H1 (cell line): ENCODE results near the gene RBM4. TPM values are rescaled to one million over a fixed set of nuclear protein-coding genes. Genes with fewer than 3 reads are reported as not detected.

Experiments
- CTCF ChIA-PET: fragments of 300-600 bp; sonication (Branson Sonifier 250); formaldehyde crosslinking; loops from one replicate; lab custom pipeline; 2021; ENCODE audit not compliant: partially characterized antibody; lab: Charles Lee
- POLR2A ChIA-PET: fragments of 300-600 bp; sonication (Branson Sonifier 250); formaldehyde crosslinking; loops from one replicate; lab custom pipeline; 2021; ENCODE audit warnings: inconsistent platforms; ENCODE audit not compliant: partially characterized antibody; lab: Charles Lee
- DNase-seq, 2 experiments: peaks; one replicate each; pipeline versions ENCODE4 v3.0.0 to v3.0.0-alpha.2; 2010 to 2022; ENCODE audit warnings: low spot score in 2 of 2, low read depth in 1 of 2, mixed read lengths in 1 of 2
- FAIRE-seq: peaks from 2 replicates; lab custom pipeline; 2011; peaks lifted over from hg19 to GRCh38; lab: Jason Lieb, UNC
- H2AFZ ChIP-seq: 2 replicates; pipeline ENCODE4 v1.8.1; 2012; ENCODE audit warnings: low read length, inconsistent platforms
- H2AK5ac ChIP-seq: 2 replicates; pipeline ENCODE4 v1.6.1; 2013; ENCODE audit warnings: low read depth, low read length
- H2BK120ac ChIP-seq: replicated peaks from 2 replicates; pipeline ENCODE3; 2013; ENCODE audit warnings: low read depth, low read length, inconsistent platforms
- H2BK12ac ChIP-seq: 2 replicates; pipeline ENCODE4 v1.6.1; 2013; ENCODE audit warnings: low read depth, low read length
- H2BK15ac ChIP-seq: 2 replicates; pipeline ENCODE4 v1.6.1; 2013; ENCODE audit warnings: low read length
- H2BK20ac ChIP-seq: 2 replicates; pipeline ENCODE4 v1.6.1; 2013; ENCODE audit warnings: low read length
- H2BK5ac ChIP-seq: 2 replicates; pipeline ENCODE4 v1.6.1; 2013; ENCODE audit warnings: low read depth, low read length
- H3K14ac ChIP-seq: 2 replicates; pipeline ENCODE4 v1.6.1; 2013; ENCODE audit warnings: inconsistent platforms; ENCODE audit not compliant: insufficient read length
- H3K18ac ChIP-seq: 2 replicates; pipeline ENCODE4 v1.6.1; 2013; ENCODE audit warnings: low read length; ENCODE audit errors: extremely low read depth
- H3K23ac ChIP-seq: 2 replicates; pipeline ENCODE4 v1.6.1; 2013; ENCODE audit warnings: inconsistent platforms; ENCODE audit not compliant: insufficient read length
- H3K23me2 ChIP-seq: 2 replicates; pipeline ENCODE4 v1.6.1; 2013; ENCODE audit warnings: low read depth, low read length
- H3K27ac ChIP-seq: 2 replicates; pipeline ENCODE4 v1.6.1; 2011; ENCODE audit warnings: low read depth, low read length, inconsistent platforms
- H3K27me3 ChIP-seq, 4 experiments: replicated peaks in 1 of 4; 1 replicate in 1 of 4; 2 replicates in 3 of 4; pipeline versions ENCODE4 v1.6.1 to v1.8.1; 2011 to 2013; ENCODE audit warnings: low read length in 3 of 4, mild to moderate bottlenecking in 3 of 4, inconsistent platforms in 2 of 4, mixed read lengths in 2 of 4, moderate library complexity in 1 of 4; ENCODE audit not compliant: control insufficient read depth in 3 of 4, insufficient read depth in 3 of 4; ENCODE audit errors: extremely low read depth in 1 of 4
- H3K36me3 ChIP-seq, 4 experiments: 2 replicates each; pipeline versions ENCODE4 v1.6.1 to v1.8.1; 2011 to 2013; ENCODE audit warnings: mild to moderate bottlenecking in 4 of 4, low read length in 3 of 4, moderate library complexity in 2 of 4, control low read depth in 1 of 4, inconsistent platforms in 1 of 4; ENCODE audit not compliant: insufficient read depth in 4 of 4, control insufficient read depth in 2 of 4
- H3K4ac ChIP-seq: replicated peaks from 2 replicates; pipeline ENCODE3; 2013; ENCODE audit warnings: low read length, low read depth, mixed read lengths, inconsistent platforms; ENCODE audit not compliant: insufficient read length
- H3K4me1 ChIP-seq, 4 experiments: replicated peaks in 1 of 4; 1 replicate in 1 of 4; 2 replicates in 3 of 4; pipeline versions ENCODE4 v1.6.1 to v1.8.1; 2011 to 2013; ENCODE audit warnings: low read length in 3 of 4, inconsistent platforms in 2 of 4, mixed read lengths in 1 of 4; ENCODE audit not compliant: insufficient read depth in 4 of 4, control insufficient read depth in 3 of 4
- H3K4me2 ChIP-seq, 2 experiments: 2 replicates each; pipeline versions ENCODE4 v1.6.1 to v1.8.1; 2011 to 2013; ENCODE audit warnings: low read depth in 2 of 2, low read length in 2 of 2, control low read depth in 1 of 2, inconsistent platforms in 1 of 2, mild to moderate bottlenecking in 1 of 2; ENCODE audit not compliant: insufficient read depth in 1 of 2
- H3K4me3 ChIP-seq, 4 experiments: fragments of 200-600, 300-600 bp in 1 of 4; sonication (generic), shearing (Covaris generic), sonication (Bioruptor Twin) in 1 of 4; 2 replicates each; pipeline versions ENCODE4 v1.5.1 to v1.8.1; 2011 to 2016; ENCODE audit warnings: low read length in 4 of 4, low read depth in 3 of 4, control low read depth in 2 of 4, inconsistent platforms in 2 of 4, mild to moderate bottlenecking in 2 of 4, mixed read lengths in 1 of 4, moderate library complexity in 1 of 4; ENCODE audit not compliant: insufficient read depth in 2 of 4; ENCODE audit errors: extremely low read depth in 1 of 4
- H3K56ac ChIP-seq: replicated peaks from 2 replicates; pipeline ENCODE3; 2013; ENCODE audit warnings: low read depth, mild to moderate bottlenecking, mixed read lengths, low read length, inconsistent platforms; ENCODE audit not compliant: insufficient read length
- H3K79me1 ChIP-seq: 2 replicates; pipeline ENCODE4 v1.6.1; 2013; ENCODE audit warnings: low read depth, low read length, control low read depth
- H3K79me2 ChIP-seq, 2 experiments: 2 replicates each; pipeline versions ENCODE4 v1.6.1 to v1.8.1; 2012 to 2013; ENCODE audit warnings: low read length in 2 of 2, mild to moderate bottlenecking in 2 of 2, inconsistent platforms in 1 of 2; ENCODE audit not compliant: insufficient read depth in 2 of 2, control insufficient read depth in 1 of 2
- H3K9ac ChIP-seq, 4 experiments: replicated peaks in 1 of 4; 1 replicate in 1 of 4; 2 replicates in 3 of 4; pipeline versions ENCODE4 v1.6.1 to v1.8.1; 2011 to 2013; ENCODE audit warnings: low read depth in 3 of 4, low read length in 3 of 4, control low read depth in 2 of 4, mild to moderate bottlenecking in 2 of 4, moderate library complexity in 2 of 4, inconsistent platforms in 1 of 4; ENCODE audit errors: extremely low read depth in 1 of 4
- H3K9me3 ChIP-seq, 2 experiments: 2 replicates each; pipeline versions ENCODE4 v1.6.1 to v1.8.1; 2012 to 2013; ENCODE audit warnings: mild to moderate bottlenecking in 2 of 2, moderate library complexity in 2 of 2, control low read depth in 1 of 2, inconsistent platforms in 1 of 2, low read depth in 1 of 2, low read length in 1 of 2, mixed read lengths in 1 of 2; ENCODE audit not compliant: insufficient read depth in 2 of 2
- H4K20me1 ChIP-seq, 2 experiments: replicated peaks in 1 of 2; 2 replicates each; pipeline versions ENCODE3 to v1.8.1; 2011 to 2013; ENCODE audit warnings: inconsistent platforms in 2 of 2, low read length in 2 of 2, mild to moderate bottlenecking in 1 of 2; ENCODE audit not compliant: insufficient read depth in 2 of 2, control insufficient read depth in 1 of 2
- H4K5ac ChIP-seq: 2 replicates; pipeline ENCODE4 v1.6.1; 2013; ENCODE audit warnings: low read length, low read depth, mixed read lengths, inconsistent platforms; ENCODE audit not compliant: insufficient read length
- H4K8ac ChIP-seq: 2 replicates; pipeline ENCODE4 v1.8.0; 2013; ENCODE audit warnings: mild to moderate bottlenecking, moderate library complexity, low read length, inconsistent platforms; ENCODE audit not compliant: insufficient read depth; ENCODE audit errors: extremely low read depth
- H4K91ac ChIP-seq: replicated peaks from 2 replicates; pipeline ENCODE3; 2013; ENCODE audit warnings: low read length, mixed read lengths, inconsistent platforms; ENCODE audit not compliant: insufficient read length
- ATF2 ChIP-seq: IDR thresholded peaks from 2 replicates; pipeline ENCODE4 v1.6.1; 2012; ENCODE audit warnings: low read length, inconsistent platforms
- CHD2 ChIP-seq: IDR thresholded peaks from 2 replicates; pipeline ENCODE4 v1.6.1; 2012; ENCODE audit warnings: low read length, improper control_type of control experiment
- HDAC6 ChIP-seq: IDR thresholded peaks from one replicate; pipeline ENCODE4 v1.7.1; 2012; ENCODE audit warnings: low read depth, mild to moderate bottlenecking, inconsistent platforms, low read length, moderate library complexity
- PHF8 ChIP-seq: fragments of 200-600 bp; sonication (generic); conservative IDR thresholded peaks from 2 replicates; pipeline ENCODE4 v1.7.1; 2012; ENCODE audit warnings: low read depth, mild to moderate bottlenecking, inconsistent platforms, low read length, moderate library complexity
- SIX5 ChIP-seq: IDR thresholded peaks from 2 replicates; pipeline ENCODE4 v1.6.1; 2011; ENCODE audit warnings: mild to moderate bottlenecking, low read depth, low read length
- SP2 ChIP-seq: IDR thresholded peaks from 2 replicates; pipeline ENCODE4 v1.6.1; 2012; ENCODE audit warnings: mild to moderate bottlenecking, low read length, inconsistent platforms
- SRF ChIP-seq: IDR thresholded peaks from 2 replicates; pipeline ENCODE4 v1.6.1; 2011; ENCODE audit warnings: mild to moderate bottlenecking, low read depth, low read length, moderate library complexity
- SUZ12 ChIP-seq: fragments of 200-600 bp; sonication (generic); IDR thresholded peaks from 2 replicates; pipeline ENCODE4 v1.6.1; 2012; ENCODE audit warnings: mild to moderate bottlenecking, inconsistent platforms, low read length, moderate library complexity, mixed read lengths
- TAF7 ChIP-seq: optimal IDR thresholded peaks from 2 replicates; pipeline ENCODE3; 2011; ENCODE audit warnings: low read depth, mild to moderate bottlenecking, inconsistent platforms, low read length, moderate library complexity, borderline replicate concordance
- USF2 ChIP-seq: IDR thresholded peaks from 2 replicates; pipeline ENCODE4 v1.6.1; 2011; ENCODE audit warnings: low read length, improper control_type of control experiment
- ZNF274 ChIP-seq: IDR thresholded peaks from 2 replicates; pipeline ENCODE4 v1.7.0; 2012; ENCODE audit warnings: low read length, borderline replicate concordance; ENCODE audit errors: extremely low read depth
- WGBS, 2 experiments: shearing (Covaris generic) in 1 of 2; methylation state at CpG; one replicate each; pipeline versions ENCODE4 v1.1.6 to v1.1.7; 2013 to 2015; ENCODE audit warnings: low lambda C conversion rate in 2 of 2, mixed read lengths in 2 of 2, inconsistent platforms in 1 of 2, low coverage in 1 of 2, missing lambda C conversion rate in 1 of 2; ENCODE audit not compliant: insufficient replicate concordance in 2 of 2, insufficient coverage in 1 of 2, insufficient read length in 1 of 2; ENCODE audit errors: extremely low coverage in 1 of 2, missing lambda C conversion rate in 1 of 2; 5-methylcytosine and 5-hydroxymethylcytosine counted together
- polyA plus RNA-seq, 7 experiments: library from polyadenylated mRNA; depleted of rRNA in 3 of 7; stranded (reverse) in 5 of 7; unstranded in 2 of 7; fragments of >200 nt in 5 of 7; fragments of 200-250 nt in 2 of 7; gene quantifications; 1 replicate in 5 of 7; 2 replicates in 1 of 7; 4 replicates in 1 of 7; pipeline versions ENCODE4 v1.2.1 to v1.2.3, GENCODE V29; 2011 to 2013; ENCODE audit warnings: missing spikeins in 2 of 7, mixed read lengths in 2 of 7
- total RNA-seq: library from RNA; stranded (reverse); fragmentation: NEBNext Ultra II Directional; extraction: Animal tissue kit (Norgen Biotek cat#: 25700); gene quantifications from 2 replicates; pipeline ENCODE4 v1.2.1, GENCODE V29; 2021

Gene RBM4
- total and polyA plus RNA-seq, 2 of the 8 experiments (the other 6 are each of a cell fraction or from before 2014, with no cell fraction given) = 192 to 330 TPM

GRCh38 chr11:66659763-66660162 is 21.3 kb downstream of the RBM4 start:
- Histone ChIP-seq H3K18ac (no peak overlapping the region), H3K79me1 (peaks cover 3% of the 10 kb centered on the region), H2BK15ac (no peak overlapping the region), H4K20me1 (peaks cover 0 to 5% of the 10 kb centered on the region in 2 experiments), H2BK12ac (no peak overlapping the region), H3K4me2 (no peak overlapping the region), H2BK20ac (no peak overlapping the region), H3K27ac (no peak overlapping the region), H2AK5ac (no peak overlapping the region), H4K5ac (no peak overlapping the region), H3K23ac (no peak overlapping the region), H2AFZ (no peak overlapping the region), H3K14ac (no peak overlapping the region), H4K91ac (no peak overlapping the region), H3K79me2 (peaks cover 0 to 44% of the 10 kb centered on the region in 2 experiments; a peak in 2 of 4 replicates), H3K4me1 (no peaks in the 10 kb centered on the region), H3K36me3 (peaks cover 8 to 23% (median 19%) of the 10 kb centered on the region in 4 experiments; a peak in 6 of 8 replicates), H3K4me3 (no peak overlapping the region), H4K8ac (no peak overlapping the region), H3K9me3 (no peaks in the 10 kb centered on the region), H3K23me2 (no peaks in the 10 kb centered on the region), H3K9ac (no peak overlapping the region), H2BK5ac (no peak overlapping the region), H3K56ac (no peak overlapping the region), H3K27me3 (no peaks in the 10 kb centered on the region), H3K4ac (no peak overlapping the region), H2BK120ac (no peak overlapping the region)
- ChIA-PET POLR2A (interaction anchor here (1.2 to 66.2 kb wide), 5 partner anchors 9 to 39 kb away, joined by 4 to 2165 read pairs (median 13); partner anchors contain the start of genes CCDC87, CCS, RBM14 and RBM4), CTCF (interaction anchor here (0.6 to 1.3 kb wide), 5 partner anchors 19 to 273 kb away, joined by 3 to 4 read pairs (median 3); no protein-coding TSS in a partner anchor)
- no peak for FAIRE-seq
- WGBS, 2 experiments = 83% methylated on average over 2 of the region's 2 CpGs; no CpG with 5 or more reads in 1 of the 2 experiments
- no peak for DNase-seq
- no peak for TF ChIP-seq USF2
- no peak for TF ChIP-seq PHF8
- TF ChIP-seq SUZ12 = no peak
- no peak for TF ChIP-seq TAF7
- TF ChIP-seq SP2 = no peak
- TF ChIP-seq SIX5 = no peak
- no peak for TF ChIP-seq CHD2
- TF ChIP-seq ATF2 = no peak
- TF ChIP-seq SRF = no peak
- TF ChIP-seq ZNF274 = no peak
- TF ChIP-seq HDAC6 = no peak
